ENCODE results near the gene LHX3.

Gene LHX3

GRCh38 chr9:136225748-136226679 lies 21.1 kb upstream of the LHX3 start:
- DNase-seq: peak; percentile 69

- DNase-seq: peak; percentile 37
Measured at GRCh38 chr9:136225366-136225747, 20.4 kb upstream of the LHX3 start.

- no peak for DNase-seq
Measured at GRCh38 chr9:136223871-136224640, 19.1 kb upstream of the LHX3 start.

- DNase-seq: no peak
Measured at GRCh38 chr9:136222906-136223285, 18.0 kb upstream of the LHX3 start.

- no peak for DNase-seq
Measured at GRCh38 chr9:136222166-136222905, 17.4 kb upstream of the LHX3 start.

GRCh38 chr9:136220017-136220729 lies 15.2 kb upstream of the LHX3 start:
- DNase-seq: peak; percentile 30

GRCh38 chr9:136219276-136219675 lies 14.3 kb upstream of the LHX3 start:
- DNase-seq: no peak

GRCh38 chr9:136218673-136219072 lies 13.7 kb upstream of the LHX3 start:
- DNase-seq: no peak

GRCh38 chr9:136218271-136218670 lies 13.3 kb upstream of the LHX3 start:
- no peak for DNase-seq

GRCh38 chr9:136216541-136217244 lies 11.8 kb upstream of the LHX3 start:
- DNase-seq: no peak

GRCh38 chr9:136213733-136214132 lies 8.8 kb upstream of the LHX3 start:
- no peak for DNase-seq

- no peak for DNase-seq
Measured at GRCh38 chr9:136212345-136212950, 7.5 kb upstream of the LHX3 start.

- DNase-seq: no peak
Measured at GRCh38 chr9:136211441-136212344, 6.8 kb upstream of the LHX3 start.

- no peak for DNase-seq
Measured at GRCh38 chr9:136211006-136211405, 6.1 kb upstream of the LHX3 start.

GRCh38 chr9:136210276-136210675 lies 5.3 kb upstream of the LHX3 start:
- DNase-seq: no peak

GRCh38 chr9:136209786-136210185 lies 4.9 kb upstream of the LHX3 start:
- DNase-seq: no peak

GRCh38 chr9:136209232-136209631 lies 4.3 kb upstream of the LHX3 start:
- DNase-seq: no peak

GRCh38 chr9:136208675-136209074 lies 3.7 kb upstream of the LHX3 start:
- DNase-seq: no peak

GRCh38 chr9:136207616-136208015 lies 2.7 kb upstream of the LHX3 start:
- DNase-seq: no peak

GRCh38 chr9:136206602-136207275 lies 1.8 kb upstream of the LHX3 start:
- DNase-seq: no peak
